IgD-negative memory B cell (primary cell): Measurements from ENCODE around the gene SPOP. TPM values are rescaled to one million over a fixed set of nuclear protein-coding genes. Genes with fewer than 3 reads are reported as not detected.

Experiments used
- polyA plus RNA-seq: library from polyadenylated mRNA; unstranded; fragments of 300-500 nt; fragmentation: Illumina TruSeq; gene quantifications from one replicate; pipeline ENCODE4 v1.2.3, GENCODE V29; 2021

SPOP gene
- polyA plus RNA-seq, 1 donor from 2014 or later = 90.5 TPM

Other genes with a start within 250 kb of the SPOP start
- not detected for gene NGFR, start 182.8 kb downstream of the SPOP start, polyA plus RNA-seq
- not detected for gene NXPH3, start 102.2 kb downstream of the SPOP start, polyA plus RNA-seq
- gene SLC35B1, start 29.9 kb upstream of the SPOP start, polyA plus RNA-seq = 27.7 TPM
- 81.6 TPM for gene FAM117A, start 86.0 kb upstream of the SPOP start, polyA plus RNA-seq
- 48.6 TPM for gene KAT7, start 110.6 kb upstream of the SPOP start, polyA plus RNA-seq
- gene TAC4, start 170.0 kb upstream of the SPOP start, polyA plus RNA-seq = not detected